BJ (cell line): ENCODE data around the gene SCN4A. TPM values are rescaled to one million over a fixed set of nuclear protein-coding genes. Genes with fewer than 3 reads are reported as not detected.

Source experiments
- CTCF ChIA-PET: fragments of 350-600 bp; formaldehyde crosslinking; extraction: SDS; loops from one replicate; lab custom pipeline; 2021; ENCODE audit warnings: antibody characterized with exemption, inconsistent platforms; lab: Yijun Ruan, JAX
- POLR2A ChIA-PET: fragments of 300-600 bp; sonication (Branson Sonifier 250); formaldehyde crosslinking; extraction: SDS; loops from one replicate; lab custom pipeline; 2021; ENCODE audit warnings: antibody characterized with exemption; lab: Charles Lee
- DNase-seq: peaks from one replicate; pipeline ENCODE4 v3.0.0-alpha.2; 2011; ENCODE audit warnings: low read depth
- H3K27me3 ChIP-seq: 2 replicates; pipeline ENCODE4 v1.6.0; 2011; ENCODE audit warnings: low read length; ENCODE audit not compliant: control insufficient read depth, insufficient read depth
- H3K36me3 ChIP-seq: 2 replicates; pipeline ENCODE4 v1.5.1; 2011; ENCODE audit warnings: low read length; ENCODE audit not compliant: control insufficient read depth, insufficient read depth
- H3K4me3 ChIP-seq: 2 replicates; pipeline ENCODE4 v1.5.1; 2011; ENCODE audit warnings: low read depth, mild to moderate bottlenecking, control low read depth, low read length
- CTCF ChIP-seq: IDR thresholded peaks from 2 replicates; pipeline ENCODE4 v1.5.1; 2011; ENCODE audit warnings: low read depth, mild to moderate bottlenecking, control low read depth, inconsistent platforms, low read length, moderate library complexity; ENCODE audit not compliant: insufficient read depth
- polyA plus RNA-seq: library from polyadenylated mRNA; depleted of rRNA; stranded (reverse); fragments of >200 nt; gene quantifications from 2 replicates; pipeline ENCODE4 v1.2.3, GENCODE V29; 2011

The SCN4A gene
- polyA plus RNA-seq, 1 experiment = not detected

GRCh38 chr17:64001091-64001579 lies 28.4 kb upstream of the SCN4A start:
- TF ChIP-seq CTCF = no peak
- Histone ChIP-seq H3K4me3 (no peak overlapping the region), H3K27me3 (peaks cover 9% of the 10 kb centered on the region), H3K36me3 (no peaks in the 10 kb centered on the region)
- DNase-seq = no peak
- ChIA-PET POLR2A (no interaction called here), CTCF (interaction anchor here (0.6 to 2.3 kb wide), 4 partner anchors 11 to 387 kb away, joined by 3 to 6 read pairs (median 4); no protein-coding TSS in a partner anchor)

- Histone ChIP-seq H3K36me3 (no peaks in the 10 kb centered on the region), H3K27me3 (peaks cover 13% of the 10 kb centered on the region), H3K4me3 (no peak overlapping the region)
- CTCF ChIA-PET = interaction anchor here (0.9 to 2.0 kb wide), 4 partner anchors 10 to 81 kb away, joined by 3 to 9 read pairs (median 4); partner anchors contain the start of gene GH1
- TF ChIP-seq CTCF = no peak
- POLR2A ChIA-PET = no interaction called here
- DNase-seq = no peak
These were observed 27.2 kb upstream of the SCN4A start for GRCh38 chr17:63999680-64000531.

- POLR2A ChIA-PET = no interaction called here
- no peak for DNase-seq
- Histone ChIP-seq H3K4me3 (peak overlapping the region; percentile 66), H3K27me3 (peaks cover 16% of the 10 kb centered on the region), H3K36me3 (no peaks in the 10 kb centered on the region)
- no peak for TF ChIP-seq CTCF
- CTCF ChIA-PET = interaction anchor here (0.9 to 2.0 kb wide), 5 partner anchors 9 to 80 kb away, joined by 3 to 9 read pairs (median 4); partner anchors contain the start of gene GH1
These were observed 26.3 kb upstream of the SCN4A start for GRCh38 chr17:63998721-63999679.

- Histone ChIP-seq H3K36me3 (no peaks in the 10 kb centered on the region), H3K4me3 (peak within 1 kb of the TSS; percentile 66), H3K27me3 (peaks cover 17% of the 10 kb centered on the region)
- ChIA-PET CTCF (interaction anchor here (0.9 to 1.5 kb wide), 4 partner anchors 8 to 79 kb away, joined by 3 to 6 read pairs (median 4); partner anchors contain the start of gene GH1), POLR2A (no interaction called here)
- no peak for TF ChIP-seq CTCF
- DNase-seq = no peak
These were observed 25.5 kb upstream of the SCN4A start, which contains the start of gene PRR29 for GRCh38 chr17:63998050-63998720. Gene PRR29 (plus strand): TSS chr17:63998351. CDS start chr17:63998365, 14 bp downstream.
